ENCODE data around the gene UBIAD1. TPM values are rescaled to one million over a fixed set of nuclear protein-coding genes. Genes with fewer than 3 reads are reported as not detected.

The UBIAD1 gene
- total RNA-seq, 1 donor from 2014 or later = 15.4 TPM

DNA sequence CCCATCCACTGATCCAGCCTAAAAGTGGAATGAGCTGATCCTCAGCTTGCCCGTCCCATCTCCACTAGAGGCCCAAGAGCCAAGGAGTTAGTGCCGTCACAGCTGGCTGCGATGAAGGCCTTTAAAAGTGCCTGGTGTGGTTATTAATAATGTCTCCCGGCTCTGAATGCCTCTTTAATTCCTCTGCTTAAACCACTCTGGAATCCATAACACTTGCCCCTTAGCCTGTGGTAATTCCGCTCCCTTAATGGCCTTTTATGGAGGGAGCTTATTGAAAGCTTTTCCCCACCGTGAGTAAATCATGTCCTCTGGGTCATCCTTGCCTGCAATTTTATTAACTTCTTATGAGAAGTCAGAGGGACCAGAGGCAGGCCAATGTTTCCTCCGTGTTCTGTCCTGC, 55.4 kb downstream of the UBIAD1 start:
- H3K36me3 ChIP-seq (ENCODE audit: insufficient read depth, low read length) = no peaks in the 10 kb centered on the region
- H3K79me2 ChIP-seq (ENCODE audit: insufficient read depth, low read length) = no peaks in the 10 kb centered on the region
- no peaks in the 10 kb centered on the region for H3K4me1 Mint-ChIP-seq (ENCODE audit: low read depth, unreplicated experiment)
- no peak overlapping the region for H3K27ac Mint-ChIP-seq (ENCODE audit: unreplicated experiment)
- no peak overlapping the region for H2AFZ ChIP-seq (ENCODE audit: low read depth, low read length)
- no peaks in the 10 kb centered on the region for H3K36me3 Mint-ChIP-seq (ENCODE audit: low read depth, unreplicated experiment)
- H3K4me1 ChIP-seq (ENCODE audit: insufficient read depth, low read length) = no peaks in the 10 kb centered on the region
- no peak for DNase-seq (ENCODE audit: low read depth)
- H3K4me3 ChIP-seq (ENCODE audit: insufficient read depth, low read depth, low read length) = no peak overlapping the region
- no peak overlapping the region for H3K27ac ChIP-seq (ENCODE audit: low read depth, low read length)
- no peaks in the 10 kb centered on the region for H3K9me3 Mint-ChIP-seq (ENCODE audit: unreplicated experiment)
- peaks cover 10% of the 10 kb centered on the region for H3K27me3 ChIP-seq (ENCODE audit: insufficient read depth, low read length)
- no peak for FAIRE-seq
- no peak overlapping the region for H3K4me2 ChIP-seq (ENCODE audit: low read length)
- H3K9me3 ChIP-seq (ENCODE audit: insufficient read depth, low read depth, low read length) = no peaks in the 10 kb centered on the region
- H3K27me3 Mint-ChIP-seq (ENCODE audit: low read depth, unreplicated experiment) = peaks cover 26% of the 10 kb centered on the region
- H3K9ac ChIP-seq (ENCODE audit: low read length) = no peak overlapping the region
- no peak overlapping the region for H3K4me3 Mint-ChIP-seq (ENCODE audit: unreplicated experiment)
- TF ChIP-seq EZH2 (IDR thresholded peaks at IDR 0.05; ENCODE audit: insufficient read depth, low read length) (no peak), CTCF (IDR thresholded peaks at IDR 0.05; ENCODE audit: insufficient read depth, low read depth, low read length) (no peak)
- H4K20me1 ChIP-seq (ENCODE audit: insufficient read depth, low read length) = no peaks in the 10 kb centered on the region

DNA sequence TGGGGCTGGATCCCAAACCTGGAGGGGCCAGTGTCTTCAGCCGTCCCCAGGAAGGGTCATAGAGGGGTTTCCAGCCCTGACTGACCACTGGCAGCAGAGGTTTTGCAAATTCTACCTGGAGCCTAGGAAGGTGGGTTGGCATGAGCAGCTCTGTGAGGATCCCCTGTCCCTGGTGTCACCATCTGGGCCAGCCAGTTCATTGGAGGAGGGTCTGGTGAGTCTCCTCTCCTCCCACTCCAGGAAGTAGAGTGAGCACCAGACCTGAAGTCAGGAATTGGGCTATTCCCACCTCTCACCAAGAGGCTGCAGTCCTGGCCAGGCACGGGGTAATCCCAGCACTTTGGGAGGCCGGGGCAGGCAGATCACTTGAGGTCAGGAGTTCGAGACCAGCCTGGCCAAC, 57.4 kb downstream of the UBIAD1 start:
- Histone ChIP-seq H3K9ac (ENCODE audit: low read length) (no peak overlapping the region), H3K4me2 (ENCODE audit: low read length) (no peak overlapping the region), H3K9me3 (ENCODE audit: insufficient read depth, low read depth, low read length) (no peaks in the 10 kb centered on the region), H4K20me1 (ENCODE audit: insufficient read depth, low read length) (no peaks in the 10 kb centered on the region), H3K4me1 (ENCODE audit: insufficient read depth, low read length) (no peaks in the 10 kb centered on the region), H2AFZ (ENCODE audit: low read depth, low read length) (no peak overlapping the region), H3K27me3 (ENCODE audit: insufficient read depth, low read length) (peaks cover 2% of the 10 kb centered on the region), H3K79me2 (ENCODE audit: insufficient read depth, low read length) (no peaks in the 10 kb centered on the region), H3K36me3 (ENCODE audit: insufficient read depth, low read length) (no peaks in the 10 kb centered on the region), H3K27ac (ENCODE audit: low read depth, low read length) (no peak overlapping the region), H3K4me3 (ENCODE audit: insufficient read depth, low read depth, low read length) (no peak overlapping the region)
- H3K36me3 Mint-ChIP-seq (ENCODE audit: low read depth, unreplicated experiment) = no peaks in the 10 kb centered on the region
- DNase-seq (ENCODE audit: low read depth) (no peak), FAIRE-seq (no peak)
- no peaks in the 10 kb centered on the region for H3K4me1 Mint-ChIP-seq (ENCODE audit: low read depth, unreplicated experiment)
- H3K27ac Mint-ChIP-seq (ENCODE audit: unreplicated experiment) = no peak overlapping the region
- H3K27me3 Mint-ChIP-seq (ENCODE audit: low read depth, unreplicated experiment) = peaks cover 18% of the 10 kb centered on the region
- no peaks in the 10 kb centered on the region for H3K9me3 Mint-ChIP-seq (ENCODE audit: unreplicated experiment)
- no peak overlapping the region for H3K4me3 Mint-ChIP-seq (ENCODE audit: unreplicated experiment)
- no peak for TF ChIP-seq CTCF (IDR thresholded peaks at IDR 0.05; ENCODE audit: insufficient read depth, low read depth, low read length)
- TF ChIP-seq EZH2 (IDR thresholded peaks at IDR 0.05; ENCODE audit: insufficient read depth, low read length) = no peak

GRCh38 chr1:11331036-11331944, 58.3 kb downstream of the UBIAD1 start:
- no peak for TF ChIP-seq CTCF (IDR thresholded peaks at IDR 0.05; ENCODE audit: insufficient read depth, low read depth, low read length)
- TF ChIP-seq EZH2 (IDR thresholded peaks at IDR 0.05; ENCODE audit: insufficient read depth, low read length) = no peak
- Histone ChIP-seq H2AFZ (ENCODE audit: low read depth, low read length) (no peak overlapping the region), H3K27ac (ENCODE audit: low read depth, low read length) (no peak overlapping the region), H3K79me2 (ENCODE audit: insufficient read depth, low read length) (no peaks in the 10 kb centered on the region), H3K9me3 (ENCODE audit: insufficient read depth, low read depth, low read length) (no peaks in the 10 kb centered on the region), H3K4me2 (ENCODE audit: low read length) (no peak overlapping the region), H3K4me3 (ENCODE audit: insufficient read depth, low read depth, low read length) (no peak overlapping the region), H3K27me3 (ENCODE audit: insufficient read depth, low read length) (no peaks in the 10 kb centered on the region), H3K36me3 (ENCODE audit: insufficient read depth, low read length) (no peaks in the 10 kb centered on the region), H3K4me1 (ENCODE audit: insufficient read depth, low read length) (no peaks in the 10 kb centered on the region), H3K9ac (ENCODE audit: low read length) (no peak overlapping the region), H4K20me1 (ENCODE audit: insufficient read depth, low read length) (no peaks in the 10 kb centered on the region)
- H3K27ac Mint-ChIP-seq (ENCODE audit: unreplicated experiment) = no peak overlapping the region
- FAIRE-seq = no peak
- peaks cover 18% of the 10 kb centered on the region for H3K27me3 Mint-ChIP-seq (ENCODE audit: low read depth, unreplicated experiment)
- no peak overlapping the region for H3K4me3 Mint-ChIP-seq (ENCODE audit: unreplicated experiment)
- H3K4me1 Mint-ChIP-seq (ENCODE audit: low read depth, unreplicated experiment) = no peaks in the 10 kb centered on the region
- DNase-seq (ENCODE audit: low read depth) = no peak
- H3K9me3 Mint-ChIP-seq (ENCODE audit: unreplicated experiment) = no peaks in the 10 kb centered on the region
- no peaks in the 10 kb centered on the region for H3K36me3 Mint-ChIP-seq (ENCODE audit: low read depth, unreplicated experiment)
